IMR-90 (cell line): Measurements from ENCODE around the gene ZNF695. TPM values are rescaled to one million over a fixed set of nuclear protein-coding genes. Genes with fewer than 3 reads are reported as not detected.

Source experiments
- ATAC-seq: fragments of 200-7000 bp; cut with Tn5 transposase; 2 replicates; pipeline ENCODE4 v1.9.1; 2020; ENCODE audit warnings: low read depth, mild to moderate bottlenecking, moderate library complexity
- BruUV-seq: library from RNA; stranded (reverse); fragments of 400-500 nt; replicated peaks from 2 replicates; lab custom pipeline; 2021; lab: Mats Ljungman, UMichigan
- CTCF ChIA-PET: fragments of 300-600 bp; formaldehyde crosslinking; extraction: SDS; loops from one replicate; lab custom pipeline; 2021; ENCODE audit warnings: antibody characterized with exemption; lab: Yijun Ruan, JAX
- POLR2A ChIA-PET: fragments of 300-600 bp; sonication (Branson Sonifier 250); formaldehyde crosslinking; loops from one replicate; lab custom pipeline; 2022; ENCODE audit warnings: antibody characterized with exemption; ENCODE audit not compliant: unreplicated experiment; lab: Charles Lee
- DNase-seq: peaks from one replicate; pipeline ENCODE4 v3.0.0; 2013
- H2AFZ ChIP-seq: replicated peaks from 2 replicates; pipeline ENCODE3; 2013; ENCODE audit warnings: low read length, mild to moderate bottlenecking; ENCODE audit not compliant: poor library complexity
- H2AK5ac ChIP-seq: 2 replicates; pipeline ENCODE4 v1.6.1; 2013; ENCODE audit warnings: low read depth, low read length, inconsistent platforms
- H2AK9ac ChIP-seq: replicated peaks from 2 replicates; pipeline ENCODE3; 2013; ENCODE audit warnings: mild to moderate bottlenecking, low read depth, low read length, moderate library complexity; ENCODE audit not compliant: poor library complexity
- H2BK120ac ChIP-seq: 2 replicates; pipeline ENCODE4 v1.6.1; 2013; ENCODE audit warnings: low read depth, low read length, inconsistent platforms
- H2BK15ac ChIP-seq: 3 replicates; pipeline ENCODE4 v1.6.1; 2013; ENCODE audit warnings: low read depth, low read length, inconsistent platforms
- H2BK20ac ChIP-seq: 2 replicates; pipeline ENCODE4 v1.6.1; 2013; ENCODE audit warnings: low read depth, mild to moderate bottlenecking, inconsistent platforms, low read length, moderate library complexity
- H2BK5ac ChIP-seq: 2 replicates; pipeline ENCODE4 v1.6.1; 2013; ENCODE audit warnings: mild to moderate bottlenecking, low read depth, low read length, inconsistent platforms; ENCODE audit not compliant: poor library complexity, severe bottlenecking
- H3K14ac ChIP-seq: replicated peaks from 2 replicates; pipeline ENCODE4 v1.6.1; 2013; ENCODE audit warnings: low read depth, low read length, inconsistent platforms
- H3K18ac ChIP-seq: 2 replicates; pipeline ENCODE4 v1.6.1; 2013; ENCODE audit warnings: low read depth, low read length, control low read depth
- H3K23ac ChIP-seq: 2 replicates; pipeline ENCODE4 v1.6.1; 2013; ENCODE audit warnings: low read depth, low read length, inconsistent platforms
- H3K27ac ChIP-seq: 2 replicates; pipeline ENCODE4 v1.5.1; 2013; ENCODE audit warnings: mild to moderate bottlenecking, control low read depth, low read length; ENCODE audit not compliant: insufficient read depth
- H3K27me3 ChIP-seq: 2 replicates; pipeline ENCODE4 v1.6.1; 2013; ENCODE audit warnings: low read length; ENCODE audit not compliant: control insufficient read depth, insufficient read depth
- H3K36me3 ChIP-seq: 2 replicates; pipeline ENCODE4 v1.6.1; 2013; ENCODE audit warnings: low read length, mixed read lengths; ENCODE audit not compliant: control insufficient read depth, insufficient read depth
- H3K4ac ChIP-seq: 2 replicates; pipeline ENCODE4 v1.6.1; 2013; ENCODE audit warnings: low read depth, low read length, inconsistent platforms
- H3K4me1 ChIP-seq: 2 replicates; pipeline ENCODE4 v1.6.1; 2013; ENCODE audit warnings: low read length, mixed read lengths; ENCODE audit not compliant: control insufficient read depth, insufficient read depth
- H3K4me2 ChIP-seq: 2 replicates; pipeline ENCODE4 v1.6.1; 2013; ENCODE audit warnings: low read depth, mild to moderate bottlenecking, control low read depth, low read length, moderate library complexity
- H3K4me3 ChIP-seq: 2 replicates; pipeline ENCODE4 v1.5.1; 2013; ENCODE audit warnings: low read depth, mild to moderate bottlenecking, control low read depth, low read length, moderate library complexity; ENCODE audit not compliant: insufficient read depth
- H3K56ac ChIP-seq: 2 replicates; pipeline ENCODE4 v1.6.1; 2013; ENCODE audit warnings: low read length, inconsistent platforms; ENCODE audit not compliant: insufficient read depth; ENCODE audit errors: extremely low read depth
- H3K79me1 ChIP-seq, 2 experiments: 2 replicates each; pipeline ENCODE4 v1.6.1; 2013; ENCODE audit warnings: low read length in 2 of 2, inconsistent platforms in 1 of 2, low read depth in 1 of 2
- H3K9ac ChIP-seq: 2 replicates; pipeline ENCODE4 v1.6.1; 2013; ENCODE audit warnings: low read depth, low read length, control low read depth
- H3K9me1 ChIP-seq: 2 replicates; pipeline ENCODE4 v1.6.1; 2013; ENCODE audit warnings: low read length, inconsistent platforms; ENCODE audit not compliant: insufficient read depth
- H3K9me3 ChIP-seq: 2 replicates; pipeline ENCODE4 v1.6.1; 2013; ENCODE audit warnings: low read length; ENCODE audit not compliant: control insufficient read depth, insufficient read depth
- H4K20me1 ChIP-seq: 2 replicates; pipeline ENCODE4 v1.6.1; 2013; ENCODE audit warnings: low read length, inconsistent platforms; ENCODE audit not compliant: insufficient read depth
- H4K5ac ChIP-seq: 2 replicates; pipeline ENCODE4 v1.6.1; 2013; ENCODE audit warnings: mild to moderate bottlenecking, low read depth, low read length, control low read depth
- H4K8ac ChIP-seq, 2 experiments: 2 replicates each; pipeline ENCODE4 v1.6.1; 2013; ENCODE audit warnings: low read depth in 2 of 2, low read length in 2 of 2, control low read depth in 1 of 2, inconsistent platforms in 1 of 2
- H4K91ac ChIP-seq: 2 replicates; pipeline ENCODE4 v1.6.1; 2013; ENCODE audit warnings: low read depth, low read length, inconsistent platforms; ENCODE audit not compliant: insufficient read depth
- CEBPB ChIP-seq: IDR thresholded peaks from 2 replicates; pipeline ENCODE4 v1.6.1; 2012; ENCODE audit warnings: low read depth, low read length, improper control_type of control experiment
- ELK1 ChIP-seq: fragments of 150-350 bp; IDR thresholded peaks from 2 replicates; pipeline ENCODE4 v1.6.1; 2016; ENCODE audit warnings: low read depth, mild to moderate bottlenecking, low read length, moderate library complexity, borderline replicate concordance
- FOS ChIP-seq: fragments of 150-350 bp; IDR thresholded peaks from 2 replicates; pipeline ENCODE4 v1.6.1; 2016; ENCODE audit warnings: low read depth, low read length
- MAZ ChIP-seq: IDR thresholded peaks from 2 replicates; pipeline ENCODE4 v1.6.1; 2012; ENCODE audit warnings: low read depth, mild to moderate bottlenecking, low read length, improper control_type of control experiment, moderate library complexity, borderline replicate concordance
- WGBS, 2 experiments: methylation state at CpG; one replicate each; pipeline versions ENCODE4 v1.1.5 to v1.1.7; 2013; ENCODE audit warnings: missing lambda C conversion rate in 2 of 2; ENCODE audit not compliant: insufficient read length in 1 of 2; ENCODE audit errors: extremely low coverage in 2 of 2; 5-methylcytosine and 5-hydroxymethylcytosine counted together
- dilution Hi-C: fragments of 300-500 bp; cut with HindIII; formaldehyde crosslinking; loops from one replicate; pipeline ENCODE4 v1.14.3; 2018; ENCODE audit warnings: low sequenced_read_pairs; ENCODE audit not compliant: unreplicated experiment
- in situ Hi-C: fragments of 300-500 bp; cut with MboI; formaldehyde crosslinking; loops from 3 replicates; pipeline ENCODE4 v1.14.3; 2019; ENCODE audit warnings: low sequenced_read_pairs, inconsistent platforms, mixed read lengths
- intact Hi-C: fragments of 100-400 bp; cut with micrococcal nuclease; formaldehyde crosslinking; loops from 2 replicates; pipeline ENCODE4 v1.10.0; 2022
- polyA plus RNA-seq, 3 experiments: library from polyadenylated mRNA; depleted of rRNA; stranded (reverse); fragments of >200 nt; gene quantifications; 2 replicates each; pipeline ENCODE4 v1.2.3, GENCODE V29; 2012; ENCODE audit warnings: low replicate concordance in 1 of 3
- total RNA-seq: library from RNA; depleted of rRNA; stranded (reverse); fragments of >200 nt; gene quantifications from 2 replicates; pipeline ENCODE4 v1.2.3, GENCODE V29; 2012

ZNF695 gene
- total and polyA plus RNA-seq, 2 of the 4 experiments (the other 2 are of a cell fraction): 0.54 to 0.75 TPM

- no peak overlapping the region for H3K56ac ChIP-seq
- H3K36me3 ChIP-seq: no peaks in the 10 kb centered on the region
- H2AK5ac ChIP-seq: no peak overlapping the region
- no peaks in the 10 kb centered on the region for H3K4me1 ChIP-seq
- dilution Hi-C loops (no loop called here), intact Hi-C loops (no loop called here), in situ Hi-C loops (no loop called here)
- H3K4me2 ChIP-seq: no peak overlapping the region
- H4K20me1 ChIP-seq: no peaks in the 10 kb centered on the region
- no peak overlapping the region for H2BK15ac ChIP-seq
- POLR2A ChIA-PET: interaction anchor here (0.6 kb wide), 1 partner anchor 9 kb away, joined by 10 read pairs; no protein-coding TSS in a partner anchor
- no peak overlapping the region for H3K4me3 ChIP-seq
- no TSS peak for BruUV-seq
- CTCF ChIA-PET: no interaction called here
- no peak overlapping the region for H2AFZ ChIP-seq
- H2BK20ac ChIP-seq: no peak overlapping the region
- H3K9me3 ChIP-seq: peaks cover 2% of the 10 kb centered on the region; the same call in 1 of the 2 replicates
- ATAC-seq: peak; percentile 27; the same call in 1 of the 2 replicates
- peak; percentile 53 for DNase-seq
- WGBS, 2 experiments: no CpG with 5 or more reads among the region's 6 CpGs
- no peak overlapping the region for H2AK9ac ChIP-seq
- no peaks in the 10 kb centered on the region for H3K27me3 ChIP-seq
- H4K91ac ChIP-seq: no peak overlapping the region
- H3K27ac ChIP-seq: no peak overlapping the region
- H3K9me1 ChIP-seq: no peaks in the 10 kb centered on the region
- no peaks in the 10 kb centered on the region for H3K79me1 ChIP-seq
- H4K5ac ChIP-seq: no peak overlapping the region
- H2BK5ac ChIP-seq: no peak overlapping the region
- H3K18ac ChIP-seq: no peak overlapping the region
- no peak overlapping the region for H3K4ac ChIP-seq
- H3K9ac ChIP-seq: no peak overlapping the region
- TF ChIP-seq MAZ (no peak), FOS (0 out of 2 replicates have a peak, but pooled peaks have one; percentile 6), CEBPB (no peak), ELK1 (no peak)
- no peak overlapping the region for H3K14ac ChIP-seq
- no peak overlapping the region for H3K23ac ChIP-seq
- no peak overlapping the region for H2BK120ac ChIP-seq
- no peak overlapping the region for H4K8ac ChIP-seq
Observed at GRCh38 chr1:247013391-247013790, 5.5 kb upstream of the ZNF695 start.
